HepG2 (cell line): ENCODE measurements around the gene XPC. TPM values are rescaled to one million over a fixed set of nuclear protein-coding genes. Genes with fewer than 3 reads are reported as not detected.

Experiments
- ARID5B ChIP-seq: IDR thresholded peaks from 2 replicates; pipeline ENCODE4 v1.4.0; 2020; ENCODE audit warnings: mild to moderate bottlenecking, missing genetic modification reagents
- ELF3 ChIP-seq: IDR thresholded peaks from 2 replicates; pipeline ENCODE4 v1.6.1; 2016; ENCODE audit warnings: missing genetic modification reagents, missing compliant biosample characterization
- GZF1 ChIP-seq: sonication (generic); formaldehyde crosslinking; IDR thresholded peaks from 2 replicates; pipeline ENCODE4 v1.5.1; 2020; ENCODE audit warnings: mild to moderate bottlenecking, missing genetic modification reagents
- HDAC1 ChIP-seq: sonication (generic); formaldehyde crosslinking; IDR thresholded peaks from 2 replicates; pipeline ENCODE4 v1.5.1; 2020; ENCODE audit warnings: mild to moderate bottlenecking, missing genetic modification reagents
- MEIS1 ChIP-seq: sonication (generic); formaldehyde crosslinking; IDR thresholded peaks from 2 replicates; pipeline ENCODE4 v1.9.0; 2021; ENCODE audit warnings: mild to moderate bottlenecking, missing genetic modification reagents, moderate library complexity, borderline replicate concordance
- MTA1 ChIP-seq: sonication (generic); formaldehyde crosslinking; IDR thresholded peaks from 2 replicates; pipeline ENCODE4 v1.4.0; 2020; ENCODE audit warnings: missing genetic modification reagents, mild to moderate bottlenecking, borderline replicate concordance
- PAXIP1 ChIP-seq: sonication (generic); formaldehyde crosslinking; conservative IDR thresholded peaks from 2 replicates; pipeline ENCODE4 v1.4.0; 2020; ENCODE audit warnings: mild to moderate bottlenecking, missing genetic modification reagents, moderate library complexity
- PITX1 ChIP-seq: sonication (generic); formaldehyde crosslinking; IDR thresholded peaks from 2 replicates; pipeline ENCODE4 v1.5.1; 2020; ENCODE audit warnings: mild to moderate bottlenecking, missing genetic modification reagents
- RARA ChIP-seq: IDR thresholded peaks from 2 replicates; pipeline ENCODE4 v1.6.1; 2016; ENCODE audit warnings: missing genetic modification reagents, missing compliant biosample characterization
- SALL1 ChIP-seq: sonication (generic); formaldehyde crosslinking; IDR thresholded peaks from 2 replicates; pipeline ENCODE4 v1.8.0; 2022; ENCODE audit warnings: mild to moderate bottlenecking, missing genetic modification reagents
- SAP130 ChIP-seq: IDR thresholded peaks from 2 replicates; pipeline ENCODE4 v1.6.1; 2016; ENCODE audit warnings: low read depth
- SPEN ChIP-seq: sonication (generic); formaldehyde crosslinking; IDR thresholded peaks from 2 replicates; pipeline ENCODE4 v1.5.1; 2020; ENCODE audit warnings: low read depth, mild to moderate bottlenecking, missing genetic modification reagents
- TBX2 ChIP-seq: sonication (generic); formaldehyde crosslinking; IDR thresholded peaks from 2 replicates; pipeline ENCODE4 v1.5.0; 2020; ENCODE audit warnings: missing genetic modification reagents, mild to moderate bottlenecking, borderline replicate concordance
- ZNF335 ChIP-seq: sonication (generic); formaldehyde crosslinking; IDR thresholded peaks from 2 replicates; pipeline ENCODE4 v1.4.0; 2020; ENCODE audit warnings: missing genetic modification reagents
- ZNF33A ChIP-seq: sonication (generic); formaldehyde crosslinking; IDR thresholded peaks from 2 replicates; pipeline ENCODE4 v1.5.1; 2020; ENCODE audit warnings: missing genetic modification reagents, mild to moderate bottlenecking, moderate library complexity, borderline replicate concordance
- polyA plus RNA-seq, 8 experiments: library from polyadenylated mRNA; depleted of rRNA in 3 of 8; stranded (reverse) in 7 of 8; unstranded in 1 of 8; fragments of >200 nt; fragmentation: Illumina TruSeq in 4 of 8; extraction: Trizol in 4 of 8; gene quantifications; 2 replicates each; pipeline versions ENCODE4 v1.2.1 to v1.2.3, GENCODE V29; 2011 to 2016; ENCODE audit warnings: low read depth in 4 of 8, missing spikeins in 1 of 8, mixed read lengths in 1 of 8; ENCODE audit not compliant: insufficient read depth in 1 of 8
- total RNA-seq, 5 experiments: library from RNA; depleted of rRNA; stranded (reverse); fragments of >200 nt; fragmentation: Illumina TruSeq; extraction: Trizol; gene quantifications; 2 replicates each; pipeline ENCODE4 v1.2.3, GENCODE V29; 2016; ENCODE audit warnings: low read depth in 1 of 5
- TF ChIP-seq, protein P1 (sequence below): sonication (generic); formaldehyde crosslinking; IDR thresholded peaks from 2 replicates; pipeline ENCODE4 v1.8.1; 2023; ENCODE audit warnings: mild to moderate bottlenecking, missing genetic modification reagents

XPC gene
- total and polyA plus RNA-seq, 2 of the 13 experiments (the other 11 are each of a cell fraction or from before 2014, with no cell fraction given) = 9.4 to 24.1 TPM

DNA sequence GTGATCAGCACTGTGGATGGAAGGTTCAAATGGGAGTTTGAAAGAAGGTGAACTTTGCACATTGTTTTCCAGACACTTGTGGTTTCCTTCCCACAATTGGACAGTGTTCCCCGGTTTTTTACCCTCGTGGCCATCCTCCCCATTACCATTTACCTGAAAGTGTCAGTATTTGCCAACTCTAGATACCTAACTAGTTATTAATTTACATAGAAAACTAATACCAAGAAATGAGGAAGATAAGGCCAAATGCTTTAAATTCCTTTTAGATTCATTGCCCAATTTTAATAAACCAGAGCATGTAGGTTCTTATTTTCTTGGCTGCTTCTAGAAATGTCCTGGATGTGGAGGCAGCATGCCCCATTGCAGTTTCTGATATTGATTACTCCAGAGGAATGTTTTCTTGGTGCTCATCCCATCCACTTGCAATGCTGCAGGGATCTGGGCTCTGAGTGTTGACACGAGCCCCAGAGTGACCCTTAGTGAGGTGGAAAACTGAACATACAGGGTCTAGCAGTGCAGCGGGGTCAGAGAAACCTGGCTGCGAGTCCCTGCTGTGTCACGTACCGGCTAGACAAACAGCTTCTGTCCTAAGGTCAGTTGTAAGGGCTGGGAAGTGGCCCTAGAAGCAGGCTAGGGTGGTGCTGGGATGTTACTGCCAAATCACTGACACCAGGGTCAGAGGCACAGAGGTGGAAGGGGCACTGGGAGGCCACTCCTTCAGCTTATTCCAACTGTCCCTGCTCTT, 23.7 kb upstream of the XPC start (continued):
- TF ChIP-seq PAXIP1 (CRISPR knock-in tag) = peak; percentile 80
- peak; percentile 77 for TF ChIP-seq RARA (CRISPR knock-in tag)
- peak; percentile 44 for TF ChIP-seq SAP130 (CRISPR knock-in tag)
- peak; percentile 78; the same call in 1 of the 2 replicates for TF ChIP-seq MTA1
- TF ChIP-seq, protein P1, sequence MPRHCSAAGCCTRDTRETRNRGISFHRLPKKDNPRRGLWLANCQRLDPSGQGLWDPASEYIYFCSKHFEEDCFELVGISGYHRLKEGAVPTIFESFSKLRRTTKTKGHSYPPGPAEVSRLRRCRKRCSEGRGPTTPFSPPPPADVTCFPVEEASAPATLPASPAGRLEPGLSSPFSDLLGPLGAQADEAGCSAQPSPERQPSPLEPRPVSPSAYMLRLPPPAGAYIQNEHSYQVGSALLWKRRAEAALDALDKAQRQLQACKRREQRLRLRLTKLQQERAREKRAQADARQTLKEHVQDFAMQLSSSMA (CRISPR knock-in tag) = 0 out of 2 replicates have a peak, but pooled peaks have one; percentile 26
- 0 out of 2 replicates have a peak, but pooled peaks have one; percentile 27 for TF ChIP-seq ZNF33A (CRISPR knock-in tag)
- peak; percentile 23; the same call in 1 of the 2 replicates for TF ChIP-seq TBX2 (CRISPR knock-in tag)
- TF ChIP-seq SPEN (CRISPR knock-in tag) = 0 out of 2 replicates have a peak, but pooled peaks have one; percentile 37
- TF ChIP-seq HDAC1 (CRISPR knock-in tag) = peak; percentile 74
- TF ChIP-seq ELF3 (CRISPR knock-in tag) = 0 out of 2 replicates have a peak, but pooled peaks have one; percentile 10
- peak; percentile 65; the same call in 1 of the 2 replicates for TF ChIP-seq SALL1 (CRISPR knock-in tag)
- TF ChIP-seq PITX1 (CRISPR knock-in tag) = 0 out of 2 replicates have a peak, but pooled peaks have one; percentile 35
- TF ChIP-seq ARID5B (CRISPR knock-in tag) = peak; percentile 60; the same call in 1 of the 2 replicates
- 0 out of 2 replicates have a peak, but pooled peaks have one; percentile 44 for TF ChIP-seq ZNF335 (CRISPR knock-in tag)
- no peak for TF ChIP-seq GZF1
- no peak for TF ChIP-seq MEIS1 (CRISPR knock-in tag)
